ENCODE data around the gene FASTK.

FASTK gene

GRCh38 chr7:151095828-151096475 lies 15.3 kb upstream of the FASTK start:
- DNase-seq = no peak

DNA sequence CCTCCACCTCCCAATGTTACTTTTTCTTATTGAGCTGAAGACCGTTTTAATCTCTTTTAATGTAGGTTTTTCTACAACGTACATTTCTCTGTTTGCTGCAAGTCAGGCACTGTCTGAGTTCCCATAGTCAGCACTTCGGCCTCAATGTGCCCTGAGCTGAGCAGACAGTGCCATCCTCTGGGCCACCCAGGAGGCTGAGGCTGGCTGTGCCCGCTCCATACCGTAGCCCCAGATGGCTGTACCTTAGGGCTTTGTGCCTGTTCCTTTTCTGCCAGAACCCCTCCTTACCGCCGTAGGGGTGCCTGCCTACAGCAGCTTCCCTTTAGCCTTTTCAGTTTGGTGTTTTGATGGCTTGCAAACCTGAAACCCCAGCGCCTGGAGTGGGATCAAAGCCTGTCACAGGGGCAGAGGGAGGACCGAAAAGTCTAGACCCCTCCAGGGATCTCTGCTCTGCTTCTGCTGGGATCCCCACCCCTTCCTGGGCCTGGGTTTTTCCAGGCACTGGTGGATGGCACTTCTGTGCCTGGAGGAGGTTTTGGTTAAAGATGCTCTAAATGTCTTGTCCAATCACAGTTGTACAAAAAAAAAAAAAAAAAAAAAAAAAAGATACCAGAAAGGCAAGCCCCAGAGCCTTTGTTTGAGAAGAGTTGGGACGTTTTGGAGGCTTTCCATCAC lies 14.7 kb upstream of the FASTK start:
- no peak for DNase-seq

DNA sequence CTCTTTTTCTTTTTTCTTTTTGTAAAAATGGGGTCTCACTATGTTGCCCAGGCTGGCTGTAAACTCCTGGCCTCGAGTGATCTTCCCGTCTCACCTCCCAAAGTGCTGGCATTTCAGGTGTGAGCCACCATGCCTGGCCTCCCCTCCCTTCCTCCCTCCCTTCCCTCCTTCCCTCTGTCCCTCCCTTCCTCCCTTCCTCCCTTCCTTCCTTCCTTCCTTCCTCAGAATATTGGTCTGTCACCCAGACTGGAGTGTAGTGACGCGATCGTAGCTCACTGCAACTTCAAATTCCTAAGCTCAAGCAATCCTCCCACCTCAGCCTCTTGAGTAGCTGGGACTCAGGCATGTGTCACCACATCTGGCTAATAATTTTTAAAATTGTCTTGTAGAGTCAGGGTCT lies 14.1 kb upstream of the FASTK start:
- no peak for DNase-seq

DNA sequence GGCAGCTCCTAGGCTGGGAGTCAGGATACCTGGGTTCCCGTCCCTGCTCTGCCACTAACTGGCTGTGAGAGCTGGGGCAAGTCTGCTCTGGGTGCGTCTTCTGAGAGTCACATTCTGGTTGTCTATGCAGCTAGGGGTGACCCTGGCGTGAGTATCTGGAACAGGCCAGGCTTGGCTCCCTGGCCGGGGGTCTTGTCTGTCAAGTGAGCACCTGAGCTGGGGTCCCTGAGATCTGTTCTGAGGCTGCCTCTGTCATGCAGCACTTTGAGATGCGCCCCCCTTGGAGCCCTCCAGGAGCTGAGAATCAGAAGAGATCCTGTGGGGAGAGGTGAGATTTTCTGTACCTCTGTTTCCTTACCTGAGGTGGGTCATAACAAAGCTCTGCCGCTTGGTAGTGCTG lies 13.1 kb upstream of the FASTK start:
- DNase-seq = no peak

- DNase-seq = no peak
These were observed 11.4 kb upstream of the FASTK start for GRCh38 chr7:151091988-151092387.

DNA sequence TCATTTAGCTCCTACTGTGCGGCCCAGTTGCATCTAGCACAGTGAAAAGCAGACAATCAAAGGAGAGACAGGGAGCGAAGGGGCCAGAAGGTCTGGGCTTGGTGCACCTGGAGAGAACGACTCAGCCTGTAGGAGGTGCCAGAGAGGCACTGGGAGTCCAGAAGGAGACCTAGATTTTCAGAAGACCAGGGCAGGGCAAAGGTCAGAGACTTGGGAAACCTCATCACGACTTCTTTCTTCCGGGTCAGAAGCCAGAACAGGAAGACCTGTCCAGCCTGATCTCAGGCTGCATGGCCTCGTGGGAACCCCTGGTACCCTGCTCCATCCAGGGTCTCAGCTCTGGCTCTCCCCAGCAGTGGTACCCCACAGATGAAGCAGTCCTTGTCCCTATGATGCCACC lies 10.8 kb upstream of the FASTK start:
- DNase-seq = no peak

DNA sequence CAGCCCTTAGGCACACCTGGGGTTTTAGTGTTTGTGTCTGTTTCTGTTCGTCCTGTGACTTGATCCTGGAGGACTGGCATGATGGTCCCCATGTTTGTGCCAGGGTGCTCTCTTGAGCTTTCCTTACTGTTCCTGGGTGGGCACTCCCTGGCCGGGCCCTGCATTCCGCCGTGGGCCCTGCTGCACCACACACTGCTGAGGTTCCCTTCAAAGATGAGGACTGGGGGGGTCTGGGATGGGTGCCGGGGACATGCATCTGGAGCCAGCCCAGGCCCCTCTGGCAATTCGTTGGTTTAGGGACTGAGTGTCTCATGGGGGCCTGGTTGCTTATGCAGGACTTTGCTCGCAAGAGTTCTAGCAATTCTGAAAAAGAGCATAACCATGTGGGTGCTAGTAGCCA lies 10.4 kb upstream of the FASTK start:
- no peak for DNase-seq

- DNase-seq = no peak
These were observed 9.5 kb upstream of the FASTK start for GRCh38 chr7:151089893-151090730.

DNA sequence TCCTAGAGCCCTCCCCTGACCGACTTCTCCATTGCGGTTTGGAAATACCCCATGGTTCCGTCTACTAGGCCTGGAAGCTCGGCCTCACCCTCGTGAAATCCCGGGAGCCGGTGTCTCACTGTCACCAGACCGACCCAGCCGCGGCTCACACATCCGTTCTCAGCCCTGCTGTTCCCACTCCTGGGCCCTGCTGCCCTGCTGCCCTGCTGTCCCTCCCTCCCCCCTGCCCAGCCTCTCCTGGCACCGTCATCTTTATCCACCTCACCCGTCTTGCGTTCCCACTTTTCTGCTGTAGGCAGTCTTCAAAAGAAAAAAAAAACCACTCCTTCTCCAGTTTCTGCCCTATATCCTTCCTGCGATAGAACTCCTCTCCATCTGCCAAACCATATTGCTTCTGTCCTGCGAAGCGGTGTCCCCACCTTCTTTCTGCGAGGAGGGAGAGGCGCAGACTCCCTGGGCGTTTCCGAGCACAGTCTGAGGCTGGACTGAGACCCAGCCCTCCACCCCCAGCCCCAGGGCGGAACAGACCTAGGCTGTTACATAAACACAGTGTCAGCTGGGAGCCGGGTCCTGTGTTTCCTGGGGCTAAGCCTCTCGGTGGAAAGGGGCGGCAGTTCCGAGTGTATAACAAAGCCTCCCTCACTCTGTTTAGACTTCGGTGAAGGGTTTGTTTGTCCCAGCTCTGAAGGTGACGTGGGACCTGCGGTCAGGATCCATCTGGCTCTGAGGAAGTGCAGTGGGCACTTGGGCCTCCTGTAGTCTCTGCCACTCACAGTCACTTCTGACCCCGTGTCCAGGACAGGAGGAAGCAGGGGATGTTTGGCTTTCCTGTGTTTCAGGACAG lies 8.5 kb upstream of the FASTK start:
- no peak for DNase-seq

DNA sequence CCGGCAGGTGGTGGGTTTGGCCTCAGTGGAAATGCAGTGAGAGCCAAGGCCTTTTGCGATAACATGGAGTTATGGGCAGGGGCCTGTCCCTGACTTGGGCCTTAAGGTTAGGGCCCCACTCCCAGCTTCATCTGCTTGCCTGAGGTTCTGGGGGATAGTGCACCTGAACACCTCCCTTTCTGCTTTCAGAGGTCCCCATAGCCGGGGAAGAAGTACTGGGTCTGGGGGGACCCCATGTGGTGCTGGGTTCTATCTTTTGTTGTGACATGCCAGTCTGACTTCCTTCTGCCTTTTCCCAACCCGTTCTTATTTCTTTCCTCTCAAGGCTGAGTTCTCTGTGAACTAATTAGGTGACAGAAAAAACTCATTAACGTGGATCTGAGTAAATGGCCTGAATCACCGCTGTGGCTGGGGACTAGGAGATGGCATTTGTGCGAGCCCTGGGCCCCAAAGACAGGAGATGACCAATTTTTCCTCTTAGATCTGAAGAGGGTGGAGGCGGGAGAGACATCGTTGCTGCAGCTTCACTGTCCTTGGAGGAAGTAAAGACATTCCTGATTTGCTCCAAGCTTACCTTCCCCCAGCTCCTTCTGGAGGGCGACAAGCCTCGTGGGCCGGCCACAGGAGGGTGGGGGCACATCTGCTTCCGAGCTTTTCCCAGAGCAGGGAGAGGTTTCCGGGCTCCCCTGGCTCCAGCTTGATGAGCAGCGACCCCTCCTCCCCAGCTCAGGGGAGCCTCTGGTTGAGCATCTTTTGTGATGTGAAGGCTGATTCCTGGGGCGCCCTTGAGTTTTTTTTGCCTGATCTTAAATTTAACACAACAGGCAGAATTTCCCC lies 7.6 kb upstream of the FASTK start:
- DNase-seq = no peak

DNA sequence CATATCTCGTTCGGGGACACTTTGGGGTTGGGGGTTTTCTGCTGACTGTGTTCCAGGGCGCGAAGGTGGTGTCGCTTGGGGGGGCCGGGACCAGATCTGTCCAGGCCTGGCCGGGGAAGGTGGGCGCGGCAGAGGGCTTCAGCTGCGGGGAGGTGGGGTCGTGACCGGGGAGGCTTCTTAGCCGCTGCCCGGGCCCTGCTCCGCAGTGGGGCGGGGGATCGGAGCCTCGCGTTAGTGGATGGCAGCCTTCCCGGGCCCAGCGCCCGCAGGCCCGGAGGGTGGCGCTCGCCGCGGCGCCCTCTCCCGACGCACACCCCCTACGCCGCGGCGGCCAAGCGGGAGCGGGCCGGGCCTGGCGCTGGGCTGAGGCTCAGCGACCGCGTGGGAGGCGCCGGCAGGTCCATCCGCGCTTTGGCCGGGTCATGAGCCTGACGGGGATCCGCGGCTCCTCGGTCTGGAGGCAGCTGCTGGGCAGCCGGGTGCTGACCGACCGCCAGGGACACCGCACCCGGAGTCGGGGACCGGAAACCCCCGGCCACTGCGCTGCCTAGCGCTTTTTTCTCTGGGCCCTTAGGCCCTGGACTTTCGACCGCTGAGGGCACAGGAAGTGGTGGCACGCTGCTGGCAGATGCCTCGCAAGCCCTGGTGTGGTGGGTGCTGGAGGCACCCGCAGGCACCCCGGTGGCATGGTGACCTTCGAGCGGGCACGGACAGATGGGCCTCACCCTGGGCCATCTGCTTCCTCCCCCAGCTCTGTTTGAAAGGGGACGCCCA lies 6.8 kb upstream of the FASTK start:
- DNase-seq = peak; percentile 62

DNA sequence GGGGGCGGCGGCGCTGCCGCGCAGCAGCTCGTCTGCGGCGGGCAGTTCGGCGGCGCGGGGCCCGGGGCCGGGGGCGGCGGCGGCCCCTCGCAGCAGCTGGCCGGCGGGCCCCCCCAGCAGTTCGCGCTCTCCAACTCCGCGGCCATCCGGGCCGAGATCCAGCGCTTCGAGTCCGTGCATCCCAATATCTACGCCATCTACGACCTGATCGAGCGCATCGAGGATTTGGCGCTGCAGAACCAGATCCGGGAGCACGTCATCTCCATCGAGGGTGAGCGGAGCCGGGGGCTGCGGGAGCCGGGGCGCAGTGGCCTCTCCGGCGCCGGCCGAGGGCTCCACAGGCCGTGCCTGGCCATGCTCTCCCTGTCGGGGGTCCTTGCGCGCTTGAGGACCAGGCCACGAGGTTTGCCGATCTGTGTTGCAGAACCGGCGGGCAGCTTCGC lies 6.2 kb upstream of the FASTK start:
- peak; percentile 58 for DNase-seq

DNA sequence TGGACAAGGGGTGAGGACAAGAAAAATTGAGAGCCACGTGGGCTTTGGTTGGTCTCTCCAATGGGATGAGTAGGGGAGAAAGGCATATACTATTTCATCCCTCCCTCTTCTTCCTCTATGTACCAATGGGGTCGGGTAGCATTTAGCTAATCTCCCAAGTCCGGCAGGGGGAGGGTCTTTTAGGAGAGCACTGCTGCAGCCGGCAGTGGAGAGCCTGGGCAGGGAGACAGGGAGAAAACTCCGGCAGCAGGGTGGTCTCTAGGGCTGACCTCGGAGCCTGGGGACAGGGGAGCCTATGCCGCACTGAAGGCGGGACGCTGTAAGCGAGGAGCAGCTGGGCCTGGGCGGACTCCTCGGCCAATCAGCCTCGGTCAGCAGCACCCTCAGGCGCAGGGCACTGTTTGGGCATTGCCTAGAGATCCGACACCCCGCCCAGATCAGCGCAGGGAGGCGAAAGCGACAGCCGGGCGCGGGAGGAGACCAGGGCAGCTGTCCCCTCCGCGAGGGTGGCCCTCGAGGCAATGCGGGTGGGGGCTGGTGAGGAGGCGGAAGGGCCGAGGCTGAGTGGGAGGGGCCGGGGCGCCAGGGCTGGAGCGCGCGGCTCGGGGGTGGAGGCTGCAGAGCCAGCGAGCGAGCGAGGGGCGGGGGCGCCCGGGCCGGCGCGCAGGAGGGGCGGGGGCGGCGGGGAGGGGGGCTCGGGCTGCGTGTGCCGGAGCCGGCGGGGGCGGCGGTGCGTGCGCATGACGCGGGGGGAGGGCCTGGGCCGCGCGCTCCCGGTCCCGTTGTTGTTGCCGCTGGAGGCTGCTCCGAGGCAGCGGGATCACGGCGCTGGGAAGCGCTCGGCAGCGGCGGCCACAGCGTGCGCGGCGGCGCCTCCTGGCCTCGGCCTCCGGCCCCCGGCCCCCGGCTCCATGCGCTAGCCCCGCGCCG lies 5.3 kb upstream of the FASTK start, which contains the start of gene AGAP3:
TSS of gene AGAP3 (plus strand) at position 785 of the 930 bp plus-strand sequence. CDS start 267 bp downstream, outside the sequence.
- peak; percentile 69 for DNase-seq

- no peak for DNase-seq
These were observed 4.7 kb upstream of the FASTK start for GRCh38 chr7:151085329-151085690.

DNA sequence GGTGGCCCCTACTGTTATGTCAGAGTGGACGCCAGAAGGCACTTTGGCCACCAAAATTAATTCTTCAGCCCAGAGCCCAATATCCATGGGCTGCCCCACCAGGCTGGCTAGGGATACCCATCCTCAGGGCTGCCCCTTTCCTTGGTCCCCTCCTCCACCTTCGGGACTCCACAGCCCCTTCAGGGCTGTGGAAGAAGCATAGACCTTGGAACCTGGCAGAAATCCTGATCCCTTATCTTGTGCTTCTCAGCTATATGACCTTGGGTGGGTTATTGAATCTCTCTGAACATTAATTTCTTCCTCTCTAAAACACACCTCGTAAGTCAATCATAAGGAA lies 3.2 kb upstream of the FASTK start:
- no peak for DNase-seq

DNA sequence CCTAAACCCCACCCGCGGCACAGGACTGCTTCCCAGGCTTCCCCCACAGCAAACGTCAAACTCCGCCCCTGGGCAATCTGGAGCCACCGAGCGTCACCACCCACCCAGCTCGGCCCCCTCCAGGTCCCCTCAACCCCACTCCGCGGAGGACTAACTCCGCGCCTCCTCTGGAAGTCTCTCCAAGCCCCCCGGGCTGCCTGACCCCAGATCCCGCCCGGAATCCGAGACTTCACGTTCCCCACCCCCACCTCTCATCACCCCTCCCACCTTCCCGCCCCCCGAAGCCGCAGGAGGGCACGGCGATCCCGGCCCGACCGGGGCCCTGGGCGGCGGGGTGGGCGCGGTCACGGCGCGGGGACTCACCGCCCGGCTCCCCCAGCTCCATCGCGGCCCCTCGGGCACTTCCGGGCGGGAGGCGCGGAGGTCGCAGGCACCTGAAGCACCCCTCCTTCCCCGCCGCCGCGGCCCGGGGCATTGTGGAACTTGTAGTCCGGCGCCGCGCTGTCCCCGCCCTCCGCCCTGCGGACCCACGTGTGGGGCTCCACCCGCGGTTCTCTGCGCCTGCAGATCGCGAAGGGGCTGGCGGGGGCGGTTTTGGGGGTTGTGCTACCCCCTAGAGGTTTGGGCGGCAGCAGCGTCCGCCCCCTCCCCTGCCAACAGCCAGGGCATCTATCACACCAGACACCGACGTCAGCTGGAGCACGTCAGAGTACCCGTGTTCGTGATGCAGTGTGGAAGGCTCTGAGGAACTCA lies 2.6 kb upstream of the FASTK start, which contains the start of gene TMUB1:
TSS of gene TMUB1 (minus strand) at position 423 of the 753 bp plus-strand sequence. CDS start 930 bp downstream, outside the sequence.
- peak; percentile 84 for DNase-seq

DNA sequence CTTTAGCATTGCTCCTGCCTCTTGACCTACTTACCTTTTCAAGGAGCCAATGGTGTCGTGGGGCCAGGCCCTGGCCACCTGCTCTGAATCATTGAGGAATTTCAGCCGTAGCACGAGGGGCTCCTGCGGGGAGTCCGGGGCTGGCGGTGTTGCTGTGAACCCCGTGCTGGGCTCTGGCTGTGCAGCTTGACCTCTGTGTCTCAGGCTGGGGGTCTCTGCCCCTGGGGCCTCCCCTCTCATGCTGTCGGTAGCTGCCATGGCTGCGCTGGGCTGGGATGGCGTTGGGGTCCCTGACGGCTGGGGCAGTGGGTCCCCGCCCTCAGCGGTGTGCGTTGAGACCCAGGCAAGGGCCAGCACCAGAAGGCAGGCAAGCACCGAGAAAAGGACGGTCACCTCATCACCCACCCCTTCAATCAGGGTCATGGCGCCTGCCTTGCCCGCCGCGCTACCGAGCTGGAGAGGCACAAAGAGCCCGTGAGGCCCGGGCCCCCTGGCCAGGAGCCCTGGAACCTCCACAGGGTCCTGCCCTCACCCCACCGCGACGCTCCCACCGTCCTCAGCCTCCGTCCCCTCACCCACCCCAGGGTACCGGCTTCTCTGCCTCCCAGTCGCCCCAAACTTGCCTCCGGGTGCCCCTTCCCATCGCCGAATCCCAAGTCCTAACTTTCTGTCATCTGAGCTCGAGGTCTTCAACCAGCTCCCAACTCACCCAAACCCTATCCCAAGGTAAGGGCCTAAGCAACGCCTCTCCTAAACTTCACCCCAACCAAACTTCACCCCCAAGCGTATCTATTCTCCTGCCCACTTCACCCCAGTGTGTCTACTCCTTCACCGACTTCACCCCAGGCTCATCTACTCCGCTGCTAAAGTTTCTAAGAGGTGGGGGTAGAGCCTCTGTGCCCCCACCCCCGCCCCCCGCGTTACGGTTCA lies 1.8 kb upstream of the FASTK start:
- no peak for DNase-seq
